ENCODE results near the gene PERM1.

DNA sequence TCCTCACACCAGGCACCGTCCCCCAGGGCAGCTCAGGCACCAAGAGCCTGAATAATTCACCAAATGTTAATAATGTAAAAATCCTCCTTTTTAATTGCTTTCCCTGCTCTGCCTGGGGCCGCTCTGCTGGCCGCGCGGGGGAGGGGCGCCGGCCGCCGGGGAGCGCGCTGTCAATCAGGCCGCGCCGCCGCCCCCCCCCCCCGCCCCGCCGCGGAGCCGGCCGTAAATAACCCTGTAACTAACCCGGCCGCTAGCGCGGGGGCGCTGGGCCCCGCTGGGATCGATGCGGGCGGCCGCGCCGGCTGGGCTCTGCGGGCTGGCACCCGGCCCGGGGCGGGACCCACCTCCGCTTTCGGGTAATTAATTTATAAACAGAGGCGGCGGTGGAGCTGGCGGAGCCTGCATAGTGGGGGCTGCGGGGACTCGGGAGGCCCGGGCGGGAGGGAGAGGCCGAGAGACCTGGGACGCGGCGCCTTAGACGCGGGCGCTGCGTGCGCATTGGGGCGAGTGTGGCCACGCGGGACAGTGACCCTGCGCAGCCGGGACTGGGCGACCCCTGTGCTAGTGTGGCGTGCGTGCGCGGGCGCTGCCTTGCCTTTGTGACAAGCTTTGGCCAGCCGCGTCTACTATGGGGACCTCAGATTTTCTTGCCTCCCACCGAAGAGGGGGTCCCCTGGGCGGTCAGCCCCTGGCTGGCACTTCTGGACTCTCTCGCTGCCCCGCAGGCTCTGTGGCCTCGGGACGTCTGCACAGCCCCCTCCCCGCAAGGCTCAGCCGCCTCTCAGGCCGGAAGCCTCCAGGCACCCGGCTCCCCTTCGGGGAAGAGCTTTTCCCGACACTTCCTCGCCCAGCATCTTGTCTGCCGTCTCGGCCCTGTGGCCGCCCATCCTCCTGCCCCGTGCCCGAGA lies 41.5 kb downstream of the PERM1 start:
- TF ChIP-seq EZH2phosphoT487 (IDR thresholded peaks at IDR 0.05; ENCODE audit: borderline replicate concordance, low read length) (peak; percentile 16; the same call in 1 of the 2 replicates), EZH2 (IDR thresholded peaks at IDR 0.05; ENCODE audit: low read length, unreplicated experiment) (no peak)
- TF ChIP-seq, protein P1, sequence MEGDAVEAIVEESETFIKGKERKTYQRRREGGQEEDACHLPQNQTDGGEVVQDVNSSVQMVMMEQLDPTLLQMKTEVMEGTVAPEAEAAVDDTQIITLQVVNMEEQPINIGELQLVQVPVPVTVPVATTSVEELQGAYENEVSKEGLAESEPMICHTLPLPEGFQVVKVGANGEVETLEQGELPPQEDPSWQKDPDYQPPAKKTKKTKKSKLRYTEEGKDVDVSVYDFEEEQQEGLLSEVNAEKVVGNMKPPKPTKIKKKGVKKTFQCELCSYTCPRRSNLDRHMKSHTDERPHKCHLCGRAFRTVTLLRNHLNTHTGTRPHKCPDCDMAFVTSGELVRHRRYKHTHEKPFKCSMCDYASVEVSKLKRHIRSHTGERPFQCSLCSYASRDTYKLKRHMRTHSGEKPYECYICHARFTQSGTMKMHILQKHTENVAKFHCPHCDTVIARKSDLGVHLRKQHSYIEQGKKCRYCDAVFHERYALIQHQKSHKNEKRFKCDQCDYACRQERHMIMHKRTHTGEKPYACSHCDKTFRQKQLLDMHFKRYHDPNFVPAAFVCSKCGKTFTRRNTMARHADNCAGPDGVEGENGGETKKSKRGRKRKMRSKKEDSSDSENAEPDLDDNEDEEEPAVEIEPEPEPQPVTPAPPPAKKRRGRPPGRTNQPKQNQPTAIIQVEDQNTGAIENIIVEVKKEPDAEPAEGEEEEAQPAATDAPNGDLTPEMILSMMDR (conservative IDR thresholded peaks at IDR 0.05; ENCODE audit: low read depth, low read length): no peak
